ENCODE results near the gene RBPJL.

The RBPJL gene

DNA sequence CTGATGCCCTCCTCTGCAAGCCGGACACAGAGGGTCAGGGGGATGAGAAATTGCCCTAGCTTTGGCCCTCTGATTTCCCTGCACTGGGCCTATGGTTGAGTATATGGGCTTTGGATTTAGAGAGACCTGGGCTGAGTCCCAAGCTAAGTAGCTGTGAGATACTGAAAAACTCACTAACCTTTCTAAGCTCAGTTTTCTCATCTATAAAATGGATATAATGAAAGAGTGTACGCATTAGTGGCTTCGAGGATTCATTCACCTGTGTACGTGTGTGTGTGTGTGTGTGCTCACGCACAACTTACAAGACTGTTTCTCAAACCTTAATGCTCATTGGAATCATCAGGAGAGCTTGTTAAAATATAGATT lies 12.7 kb upstream of the RBPJL start:
- DNase-seq, result no peak

DNA sequence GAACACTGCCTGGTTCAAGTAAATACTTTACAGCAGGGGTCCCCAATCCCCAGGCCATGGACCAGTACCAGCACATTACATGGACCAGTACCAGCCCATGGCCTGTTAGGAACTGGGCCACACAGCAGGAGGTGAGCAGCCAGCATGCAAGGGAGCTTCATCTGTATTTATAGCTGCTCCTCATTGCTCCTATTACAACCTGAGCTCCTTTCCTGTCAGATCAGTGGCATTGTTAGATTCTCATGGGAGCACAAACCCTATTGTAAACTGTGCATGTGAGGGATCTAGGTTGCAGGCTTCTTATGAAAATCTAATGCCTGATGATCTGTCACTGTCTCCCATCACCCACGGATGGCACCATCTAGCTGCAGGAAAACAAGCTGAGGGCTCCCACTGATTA lies 12.0 kb upstream of the RBPJL start:
- no peak for DNase-seq

DNA sequence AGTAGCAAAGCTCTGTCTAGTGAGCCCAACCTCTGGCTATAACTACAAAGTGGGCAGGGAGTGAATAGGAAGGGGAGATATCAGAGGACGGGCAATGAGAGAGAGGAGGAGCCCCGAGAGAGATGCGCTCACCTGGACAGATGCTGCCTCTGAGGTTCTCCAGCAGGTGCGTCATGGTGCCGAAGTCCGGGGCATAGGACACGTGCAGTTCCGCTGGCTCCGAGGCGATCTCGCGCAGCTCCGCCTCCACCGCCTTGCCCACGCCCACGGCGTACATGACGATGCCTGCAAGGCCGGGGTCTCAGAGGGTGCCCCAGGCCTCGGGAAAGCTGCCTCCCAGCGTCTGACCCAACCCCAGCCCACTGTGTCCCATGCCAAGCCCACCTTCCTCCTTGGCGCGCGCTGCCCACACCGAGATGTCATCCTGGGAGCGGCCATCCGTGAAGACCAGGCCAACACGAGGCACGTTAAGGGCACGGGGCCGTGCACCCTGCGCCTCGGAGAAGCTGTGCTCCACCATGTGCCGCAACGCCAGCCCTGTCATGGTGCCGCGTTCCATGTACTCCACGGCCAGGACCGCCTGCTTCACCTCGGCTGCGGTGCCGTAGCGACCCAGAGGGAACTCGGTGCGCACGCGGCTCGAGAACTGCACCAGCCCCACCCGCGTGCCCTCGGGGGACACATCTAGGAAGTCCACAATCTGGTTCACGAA lies 8.7 kb upstream of the RBPJL start:
- no peak for DNase-seq

DNA sequence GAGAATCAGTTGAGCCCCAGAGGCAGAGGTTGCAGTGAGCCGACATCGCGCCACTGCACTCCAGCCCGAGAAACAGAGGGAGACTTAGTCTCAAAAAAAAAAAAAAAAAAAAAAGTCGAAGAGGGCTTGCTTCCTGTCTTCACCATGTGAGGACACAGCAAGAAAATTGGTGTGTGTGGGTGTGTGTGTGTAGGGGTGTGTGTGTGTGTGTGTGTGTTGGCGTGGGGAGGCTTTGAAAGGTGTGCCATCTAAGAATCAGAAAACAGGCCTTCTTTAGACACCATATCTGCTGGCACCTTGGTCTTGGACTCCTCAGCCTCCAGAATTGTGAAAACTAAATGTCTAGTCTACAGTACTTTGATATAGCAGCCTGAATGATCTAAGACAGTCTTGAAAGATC lies 6.9 kb upstream of the RBPJL start:
- DNase-seq, result no peak

DNA sequence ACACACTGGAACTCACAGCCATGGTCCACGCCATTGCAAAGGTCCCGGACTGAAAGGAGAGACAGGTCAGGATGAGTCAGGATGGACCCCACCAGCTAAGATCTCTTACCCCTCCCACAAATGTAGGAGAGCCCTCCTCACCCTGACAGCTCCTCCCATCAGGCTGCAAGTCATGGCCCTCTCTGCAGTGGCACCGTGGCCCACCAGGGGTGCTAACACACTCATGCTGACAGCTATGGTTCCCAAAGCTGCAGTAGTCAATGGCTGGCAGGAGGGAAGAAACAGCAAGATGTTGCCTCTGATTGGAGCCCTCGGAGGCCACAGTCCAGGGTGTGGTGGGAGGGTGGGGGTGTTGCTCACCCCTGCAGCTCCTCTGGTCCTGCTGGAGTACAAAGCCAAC lies 5.7 kb upstream of the RBPJL start:
- no peak for DNase-seq

DNA sequence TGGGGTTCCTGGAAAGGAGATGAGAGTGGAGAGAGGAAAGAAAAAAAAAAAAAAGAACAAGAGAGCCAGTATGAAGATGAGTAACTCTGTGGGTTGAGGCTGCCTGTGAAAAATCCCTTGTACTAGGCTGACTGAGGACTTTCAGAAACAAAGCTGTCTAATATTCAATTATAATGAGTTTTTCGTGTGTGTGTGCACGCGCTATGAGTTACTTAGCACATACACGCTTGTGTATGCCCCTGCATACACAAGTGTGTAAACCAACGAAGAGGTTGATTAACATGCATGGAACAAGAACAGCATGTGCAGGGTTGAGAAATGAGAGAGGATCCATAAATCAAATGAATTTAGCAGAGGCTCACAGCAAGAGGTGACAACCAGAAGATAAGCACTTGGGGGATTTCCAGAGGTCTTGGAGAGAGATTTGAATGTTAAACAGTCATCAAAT lies 4.8 kb upstream of the RBPJL start:
- no peak for DNase-seq

DNA sequence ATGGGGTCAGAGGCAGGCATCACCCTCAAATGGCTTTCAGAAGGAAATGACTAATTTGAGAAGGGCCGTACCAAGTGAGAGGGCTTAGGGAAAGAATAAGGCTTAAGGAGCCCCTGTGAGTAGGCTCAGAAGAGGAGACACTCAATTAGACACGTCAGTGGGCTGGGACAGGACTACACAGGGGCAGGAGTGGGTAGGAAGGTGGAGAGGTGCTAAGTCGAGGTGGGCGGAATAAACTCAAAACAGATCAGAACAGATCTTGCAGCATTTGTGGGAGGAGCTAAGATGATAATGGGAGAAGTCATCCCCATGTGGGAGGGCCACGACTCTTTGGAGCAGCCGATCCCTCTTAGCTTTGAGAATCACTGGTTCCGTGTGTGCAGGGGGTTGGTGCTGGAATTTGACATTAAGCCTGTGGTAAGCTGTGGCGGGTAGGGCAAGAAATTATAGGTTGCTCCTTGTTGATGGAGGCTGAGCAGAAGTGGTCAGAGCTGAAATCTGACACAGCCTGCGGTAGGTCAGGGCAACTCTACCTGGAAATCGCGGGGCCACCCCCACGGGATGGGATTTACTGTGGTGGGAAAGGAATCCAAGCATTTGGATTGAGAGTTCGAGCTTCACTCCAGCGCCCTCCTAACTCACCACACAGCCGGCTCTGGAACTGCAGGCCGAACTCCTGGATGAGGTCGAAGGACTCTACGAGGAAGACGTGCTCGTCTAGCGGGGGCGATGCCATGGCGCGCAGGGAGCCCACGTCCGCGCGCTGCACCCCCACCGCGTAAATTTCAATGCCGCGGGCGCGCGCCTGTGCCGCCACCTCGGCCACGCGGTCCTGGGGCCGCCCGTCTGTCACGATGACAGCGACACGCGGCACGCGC lies 2.8 kb upstream of the RBPJL start:
- no peak for DNase-seq

DNA sequence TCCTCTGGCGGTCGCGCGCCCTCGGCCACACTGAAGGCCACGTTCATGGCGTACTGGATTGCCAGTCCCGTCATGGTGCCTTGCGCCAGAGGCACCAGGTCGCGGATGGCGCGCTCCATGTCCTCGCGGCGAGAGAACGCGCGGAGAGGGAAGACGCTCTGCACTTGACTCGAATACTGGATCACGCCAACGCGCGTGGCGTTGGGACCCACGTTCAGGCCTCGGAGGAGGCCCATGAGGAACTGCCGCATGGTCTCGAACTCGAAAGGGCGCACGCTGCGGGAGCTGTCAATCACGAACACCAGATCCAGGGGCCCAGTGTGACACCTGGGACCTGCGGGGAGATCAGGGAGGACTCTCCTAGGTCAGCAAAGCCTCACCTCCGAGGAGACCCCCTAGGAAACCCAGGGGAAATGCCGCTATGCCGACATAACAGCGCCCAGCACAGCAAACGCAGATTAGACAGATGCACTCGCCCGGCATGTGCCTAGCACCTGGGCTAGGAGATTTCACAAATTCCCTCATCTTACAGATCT lies 2.1 kb upstream of the RBPJL start:
- no peak for DNase-seq

DNA sequence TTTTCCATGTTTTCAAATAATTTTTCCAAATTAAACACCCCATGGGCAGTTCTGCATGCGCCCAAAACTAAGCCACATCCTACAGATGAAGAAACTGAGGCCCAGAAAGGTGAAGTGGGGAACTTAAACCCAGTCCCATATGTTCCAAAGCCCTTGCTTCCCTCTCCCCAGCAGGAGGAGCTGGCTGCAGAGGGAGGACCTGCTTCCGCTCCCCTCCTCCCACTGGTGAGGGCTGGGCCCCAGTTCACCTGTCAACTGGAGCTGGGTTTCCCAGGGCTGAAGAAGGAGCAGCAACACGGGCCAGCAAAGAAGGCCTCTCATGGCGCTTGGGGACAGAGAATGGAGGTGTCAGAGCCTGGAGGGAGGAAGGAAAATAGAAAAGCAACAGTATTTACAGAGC lies 1.4 kb upstream of the RBPJL start:
- no peak for DNase-seq

DNA sequence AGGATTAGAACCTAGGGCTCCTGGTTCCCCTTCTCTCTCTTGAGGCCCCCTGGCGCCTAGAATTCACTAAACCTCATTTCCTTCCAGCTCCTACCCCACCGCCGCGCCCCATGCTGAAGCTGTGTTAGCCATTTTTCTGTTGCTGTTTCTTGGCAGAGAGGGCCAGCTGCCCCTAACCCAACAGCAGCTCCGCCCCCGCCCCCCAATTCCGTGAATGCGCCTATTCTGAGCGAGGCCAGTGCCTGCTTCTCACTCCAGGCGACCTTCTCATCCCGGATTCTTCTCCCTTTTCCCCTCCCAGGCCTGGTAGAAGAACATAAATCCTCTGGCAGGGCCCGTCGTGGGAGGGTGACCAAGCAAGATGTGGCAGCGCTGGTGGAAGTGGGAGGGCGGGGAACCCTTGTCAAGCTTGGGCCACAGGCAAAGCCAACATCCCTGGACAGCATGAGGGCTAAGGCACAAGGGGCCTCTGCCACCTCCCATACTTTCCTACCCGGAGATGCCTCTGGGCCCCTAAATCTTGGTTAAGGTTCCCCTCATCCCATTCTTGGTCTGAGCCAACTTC lies 518 bp downstream of the RBPJL start:
- DNase-seq, result no peak

DNA sequence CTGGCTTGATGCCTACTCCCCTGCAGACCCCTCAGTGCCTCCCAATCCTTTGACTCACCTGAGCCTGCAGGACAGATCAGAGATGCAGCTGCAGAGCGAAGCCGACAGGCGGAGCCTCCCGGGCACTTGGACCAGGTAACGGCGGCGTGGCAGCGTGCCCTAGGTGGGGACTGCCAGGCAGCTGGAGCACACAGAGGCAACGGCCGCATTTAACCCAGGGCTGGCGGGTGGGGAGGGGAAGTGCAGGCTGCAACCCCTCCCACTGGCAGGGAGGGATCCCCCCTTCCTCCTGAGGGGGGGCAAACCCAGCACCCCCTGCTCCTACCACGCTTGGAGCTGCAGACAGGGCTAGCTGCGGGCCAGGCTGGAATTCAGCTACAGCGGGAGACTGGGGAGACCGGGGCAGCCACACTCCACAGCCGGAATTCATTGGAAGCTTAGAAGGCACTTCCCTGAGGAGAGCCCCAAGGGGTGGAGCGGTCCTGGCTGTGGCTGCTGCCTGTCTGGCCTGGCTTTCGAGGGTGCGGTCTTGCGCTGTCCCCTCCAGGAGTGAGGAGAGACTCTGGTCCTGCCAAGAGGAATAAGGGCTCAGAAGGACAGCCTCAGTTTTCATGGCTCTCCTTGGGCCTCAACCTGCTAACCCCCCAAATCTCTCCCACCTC lies 1.6 kb downstream of the RBPJL start, which contains the start of gene MATN4:
Gene MATN4 (minus strand): TSS at position 183 of the 662 bp plus-strand sequence. CDS start 2,717 bp downstream, outside the sequence.
- DNase-seq, result peak; percentile 73

DNA sequence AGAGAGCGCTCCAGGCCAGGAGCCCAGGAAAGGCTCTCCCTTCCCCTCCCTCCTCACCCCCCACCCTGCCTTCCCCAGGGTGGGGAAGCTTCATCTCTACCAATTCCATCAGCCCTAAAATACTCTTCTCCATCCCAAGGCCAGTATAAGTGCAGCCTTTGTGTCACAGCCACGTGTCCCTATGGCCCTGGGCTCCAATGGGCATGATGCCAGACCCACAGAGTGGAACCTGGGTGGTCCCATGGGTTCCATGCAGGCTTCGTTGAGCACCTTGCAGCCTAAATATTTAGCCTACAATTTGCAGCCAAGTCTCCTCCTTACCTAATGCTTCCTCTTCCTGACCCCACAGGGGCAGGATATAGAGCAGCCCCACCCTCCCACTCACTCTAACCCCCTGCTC lies 2.4 kb downstream of the RBPJL start:
- no peak for DNase-seq

DNA sequence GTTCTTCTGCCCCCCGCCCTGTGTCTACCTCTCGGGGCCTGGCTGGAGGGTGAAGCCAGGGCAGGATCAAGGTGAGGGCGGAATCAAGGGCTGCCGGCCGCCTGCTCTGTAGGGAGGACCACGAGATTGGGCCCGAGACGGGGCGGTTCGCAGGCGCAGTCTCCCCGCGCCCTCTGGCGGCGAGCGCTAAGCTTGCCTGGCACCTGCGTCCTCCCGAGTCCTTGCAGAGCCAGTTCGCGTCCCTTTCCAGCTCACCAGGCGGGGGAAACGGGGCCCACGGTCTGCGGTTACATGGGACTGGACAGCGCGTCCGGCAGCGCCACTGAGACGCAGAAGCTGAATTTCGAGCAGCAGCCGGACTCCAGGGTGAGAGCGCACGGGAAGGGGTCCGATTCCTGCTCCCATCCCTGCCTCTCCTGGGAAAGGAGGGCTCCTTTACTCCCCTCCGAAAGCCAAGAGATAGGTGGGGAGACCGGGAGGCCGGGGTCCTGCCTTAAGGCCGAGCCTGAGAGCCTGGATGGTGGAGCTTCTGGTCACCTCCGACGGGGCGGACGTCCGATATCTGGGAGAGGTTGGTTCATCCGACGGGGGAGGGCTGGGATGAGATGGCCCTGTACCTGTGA lies 5.1 kb downstream of the RBPJL start:
- DNase-seq, result peak; percentile 64

DNA sequence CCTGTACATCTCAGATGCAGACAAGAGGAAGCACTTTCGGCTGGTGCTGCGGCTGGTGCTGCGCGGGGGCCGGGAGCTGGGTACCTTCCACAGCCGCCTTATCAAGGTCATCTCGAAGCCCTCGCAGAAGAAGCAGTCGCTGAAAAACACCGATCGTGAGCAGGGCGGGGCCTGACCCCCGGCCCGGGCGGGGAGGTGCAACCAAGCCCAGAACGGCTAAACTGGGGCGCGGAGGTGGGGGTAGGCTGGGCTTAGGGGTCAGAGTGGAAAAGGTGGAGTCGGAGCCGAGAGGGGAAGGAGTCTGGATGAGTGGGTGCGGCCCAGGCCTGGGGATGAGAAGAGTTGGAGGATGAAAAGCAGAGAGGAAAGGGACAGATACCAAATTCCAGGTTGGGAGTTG lies 5.6 kb downstream of the RBPJL start:
- no peak for DNase-seq

DNA sequence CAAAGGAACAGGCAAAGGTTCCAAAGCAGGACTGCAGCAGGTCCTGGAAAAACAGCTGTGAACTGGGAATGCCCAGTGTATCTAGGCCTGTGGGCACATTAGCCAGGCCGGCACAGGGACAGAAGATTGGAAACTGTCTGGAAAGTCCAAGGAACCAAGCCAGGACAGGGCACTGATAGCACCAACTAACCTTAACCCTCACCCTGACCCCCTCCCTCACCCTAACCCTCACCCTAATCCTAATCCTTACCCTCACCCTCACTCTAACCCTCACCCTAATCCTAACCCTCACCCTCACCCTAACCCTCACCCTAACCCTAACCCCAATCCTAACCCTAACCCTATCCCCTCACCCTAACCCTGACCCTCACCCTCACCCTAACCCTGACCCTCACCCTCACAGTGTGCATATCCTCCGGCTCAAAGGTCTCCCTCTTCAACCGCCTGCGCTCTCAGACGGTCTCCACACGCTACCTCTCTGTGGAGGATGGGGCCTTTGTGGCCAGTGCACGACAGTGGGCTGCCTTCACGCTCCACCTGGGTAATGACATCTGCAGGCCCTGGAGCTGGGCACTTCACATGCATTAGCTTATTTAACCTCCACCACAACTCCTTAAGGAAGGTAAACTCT lies 6.5 kb downstream of the RBPJL start:
- no peak for DNase-seq

DNA sequence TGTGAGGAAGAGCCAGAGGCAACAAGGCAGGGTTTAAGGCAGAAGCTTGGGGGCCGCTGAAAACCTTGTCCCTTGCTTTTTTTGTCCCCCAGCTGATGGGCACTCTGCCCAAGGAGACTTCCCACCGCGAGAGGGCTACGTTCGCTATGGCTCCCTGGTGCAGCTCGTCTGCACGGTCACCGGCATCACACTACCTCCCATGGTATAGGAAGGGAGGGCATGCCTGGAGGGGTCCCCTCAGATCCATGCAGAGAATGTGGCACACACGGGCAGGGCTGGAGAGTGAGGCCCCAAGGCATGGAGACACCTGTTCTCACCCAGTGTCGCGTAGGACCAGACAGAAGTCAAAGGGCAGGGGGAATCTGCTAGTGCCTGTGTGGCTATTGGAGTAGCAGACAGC lies 7.3 kb downstream of the RBPJL start:
- DNase-seq, result no peak

DNA sequence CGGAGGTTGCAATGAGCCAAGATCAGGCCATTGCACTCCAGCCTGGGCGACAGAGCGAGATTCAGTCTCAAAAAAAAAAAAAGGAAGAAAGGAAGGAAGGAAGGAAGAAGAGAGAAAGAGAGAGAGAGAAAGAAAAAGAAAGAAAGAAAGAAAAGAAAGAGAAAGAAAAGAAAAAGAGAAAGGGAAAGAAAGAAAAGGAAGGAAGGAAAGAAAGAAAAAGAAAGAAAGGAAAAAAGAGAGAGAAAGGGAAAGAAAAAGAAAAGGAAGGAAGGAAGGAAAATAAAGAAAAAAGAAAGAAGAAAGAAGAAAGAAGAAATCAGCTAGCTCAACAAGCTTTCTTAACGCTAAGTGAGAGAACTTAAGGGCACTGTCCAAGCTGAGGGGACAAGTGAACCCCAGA lies 9.0 kb downstream of the RBPJL start:
- DNase-seq, result no peak

DNA sequence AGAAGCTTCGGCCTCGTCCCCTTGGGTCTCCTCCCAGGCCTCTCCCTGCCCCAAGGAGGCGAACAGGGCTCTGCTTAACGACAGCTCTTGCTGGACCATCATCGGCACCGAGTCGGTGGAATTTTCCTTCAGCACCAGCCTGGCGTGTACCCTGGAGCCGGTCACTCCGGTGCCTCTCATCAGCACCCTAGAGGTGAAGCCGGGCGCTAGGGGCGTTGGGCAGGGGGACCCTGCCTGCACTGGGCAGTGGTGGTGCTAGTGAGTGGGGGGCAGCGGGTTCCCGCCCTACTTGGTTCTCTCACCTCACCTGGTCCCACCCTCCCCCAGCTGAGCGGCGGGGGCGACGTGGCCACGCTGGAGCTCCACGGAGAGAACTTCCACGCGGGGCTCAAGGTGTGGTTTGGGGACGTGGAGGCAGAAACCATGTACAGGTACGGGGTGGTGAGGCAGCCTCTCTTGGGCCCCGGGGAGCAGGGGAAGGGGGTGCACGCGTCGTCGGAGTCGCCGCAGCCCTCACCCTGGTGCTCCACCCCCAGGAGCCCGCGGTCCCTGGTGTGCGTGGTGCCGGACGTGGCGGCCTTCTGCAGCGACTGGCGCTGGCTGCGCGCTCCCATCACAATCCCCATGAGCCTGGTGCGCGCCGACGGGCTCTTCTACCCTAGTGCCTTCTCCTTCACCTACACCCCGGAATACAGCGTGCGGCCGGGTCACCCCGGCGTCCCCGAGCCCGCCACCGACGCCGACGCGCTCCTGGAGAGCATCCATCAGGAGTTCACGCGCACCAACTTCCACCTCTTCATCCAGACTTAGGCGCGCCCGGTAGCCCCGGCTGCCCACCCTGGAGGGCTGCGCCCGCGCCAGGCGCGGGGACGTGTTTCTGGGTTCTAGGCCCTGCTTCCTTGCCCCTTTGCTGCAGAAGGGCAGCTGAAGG lies 9.8 kb downstream of the RBPJL start:
- no peak for DNase-seq

DNA sequence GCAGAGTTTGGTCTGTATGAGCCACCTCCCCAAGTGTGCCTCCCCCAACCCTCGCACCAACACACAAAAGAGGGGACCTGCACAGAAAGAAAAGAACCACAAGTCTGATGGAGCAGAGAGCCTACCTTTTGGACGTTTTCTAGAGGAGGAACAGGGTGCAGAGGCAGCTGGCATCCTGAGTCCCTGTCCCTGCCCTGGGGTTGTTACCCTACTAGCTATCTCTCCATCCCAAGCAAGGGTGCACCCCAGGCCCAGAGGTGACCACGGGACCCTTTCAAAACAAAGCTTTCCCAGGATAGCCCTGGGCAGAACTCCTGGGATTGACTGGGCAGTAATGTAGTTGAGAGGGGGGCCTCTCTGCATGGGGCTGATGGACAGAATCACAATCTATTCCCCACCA lies 11.2 kb downstream of the RBPJL start:
- no peak for DNase-seq

DNA sequence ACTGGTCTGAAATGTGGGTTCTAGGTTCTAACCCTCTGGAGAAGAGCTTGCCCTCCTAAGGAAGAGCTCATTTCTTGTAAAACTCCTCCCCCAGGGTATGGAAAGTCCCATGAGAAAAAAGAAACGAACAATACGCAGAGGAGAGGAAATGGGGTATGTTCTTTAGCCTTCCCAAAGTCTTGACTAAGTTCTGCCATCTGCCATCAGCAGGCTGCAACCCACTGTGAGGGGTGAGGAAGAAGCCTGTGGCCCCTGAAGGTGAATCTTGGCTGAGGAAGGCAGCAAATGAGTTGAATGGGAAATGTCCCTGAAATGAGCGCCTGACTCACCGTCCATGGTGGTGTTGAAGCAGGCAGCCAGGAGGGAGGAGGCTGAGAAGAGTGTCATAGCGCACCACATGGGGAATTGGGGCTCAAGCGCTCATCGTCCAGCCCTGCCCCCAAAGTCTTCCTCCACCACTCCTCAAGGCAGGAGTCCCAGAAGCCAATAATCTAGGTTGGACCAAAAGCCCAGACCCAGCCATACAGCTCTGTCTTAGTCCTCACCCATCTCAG lies 11.8 kb downstream of the RBPJL start:
- no peak for DNase-seq

DNA sequence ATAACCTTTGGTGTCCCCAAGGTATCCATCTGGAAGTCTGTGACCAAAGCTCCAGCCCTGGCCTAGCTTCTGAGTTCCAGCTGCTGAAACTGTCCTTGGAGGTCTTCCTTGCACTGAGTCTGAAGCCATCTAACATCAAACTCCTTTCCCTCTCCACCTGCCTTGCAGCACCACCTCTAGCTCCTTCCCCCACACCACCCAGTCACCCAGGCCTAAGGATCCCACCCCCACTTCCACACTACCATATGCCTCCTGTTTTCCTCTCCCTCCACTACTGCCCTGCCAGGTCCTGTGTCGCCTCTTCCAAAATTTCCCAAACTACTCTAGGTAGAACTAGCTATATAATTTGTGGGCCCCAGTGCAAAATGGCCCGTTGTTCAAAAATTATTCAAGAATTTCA lies 12.3 kb downstream of the RBPJL start:
- DNase-seq, result no peak

Data from left hindlimb (tissue), 1 donor.